HG02970 (cell line): ENCODE results near the gene GJD3.
"Not testable (repeated sequence)": the region's sequence is repeated elsewhere in the genome, so short reads cannot be mapped to it uniquely, and the experiment has no call there.

Source experiments
- ATAC-seq: cut with Tn5 transposase; IDR thresholded peaks from one replicate; pipeline ENCODE4 v1.9.1; 2021; ENCODE audit warnings: mild to moderate bottlenecking, moderate library complexity, moderate number of reproducible peaks; ENCODE audit not compliant: unreplicated experiment, low FRiP score

Gene GJD3

DNA sequence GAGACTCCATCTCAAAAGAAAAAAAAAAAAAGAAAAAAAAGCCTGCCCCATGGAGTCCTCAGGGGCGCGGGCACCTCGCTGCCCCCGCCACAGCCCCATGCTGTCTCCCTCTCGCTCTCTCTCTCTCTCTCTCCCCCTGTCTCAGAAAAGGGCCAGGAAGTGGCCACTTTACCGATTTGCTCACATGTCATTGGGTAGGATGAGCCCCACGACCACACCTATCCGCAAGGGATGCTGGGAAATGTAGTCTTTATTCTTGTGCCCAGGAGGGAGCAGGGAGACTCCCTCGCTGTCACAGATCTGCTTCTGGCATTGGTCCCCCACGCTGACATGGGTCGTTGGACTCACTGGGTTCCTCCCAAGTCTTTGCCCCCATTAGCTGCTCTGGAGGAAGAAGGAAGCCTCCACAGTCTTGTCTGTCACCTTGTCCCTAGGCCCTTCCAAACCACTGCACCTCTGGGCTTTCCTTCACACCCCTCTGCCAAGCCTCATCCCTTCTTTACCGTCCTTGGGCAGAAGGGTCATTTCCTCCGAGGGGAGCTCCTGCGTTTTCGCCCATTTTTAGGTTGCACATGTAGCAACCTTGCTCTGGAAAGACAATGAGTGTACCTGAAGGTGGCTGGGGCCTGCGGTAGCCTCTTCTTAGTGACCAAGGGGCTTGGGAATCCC lies 6.9 kb upstream of the GJD3 start:
- no peak for ATAC-seq

DNA sequence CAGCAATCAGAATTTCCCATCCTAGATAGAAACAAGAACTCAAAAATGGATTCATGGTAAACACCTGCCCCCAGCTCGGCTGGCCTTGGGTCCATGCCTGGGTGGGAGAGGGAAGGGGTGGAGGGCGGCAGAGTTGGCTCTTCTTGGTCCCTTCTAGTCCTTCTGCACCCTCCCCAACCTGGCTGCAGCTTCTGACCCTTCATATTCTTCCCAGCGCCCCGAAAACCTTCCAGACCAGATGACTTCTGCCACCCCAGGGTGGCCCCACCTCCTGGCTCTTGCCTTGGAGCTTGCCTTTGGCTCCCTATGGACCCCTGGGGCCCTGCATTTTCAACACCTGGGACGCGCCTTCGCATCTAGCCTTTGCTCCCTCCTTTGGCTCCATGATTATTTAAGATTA lies 5.4 kb upstream of the GJD3 start:
- ATAC-seq: no peak

DNA sequence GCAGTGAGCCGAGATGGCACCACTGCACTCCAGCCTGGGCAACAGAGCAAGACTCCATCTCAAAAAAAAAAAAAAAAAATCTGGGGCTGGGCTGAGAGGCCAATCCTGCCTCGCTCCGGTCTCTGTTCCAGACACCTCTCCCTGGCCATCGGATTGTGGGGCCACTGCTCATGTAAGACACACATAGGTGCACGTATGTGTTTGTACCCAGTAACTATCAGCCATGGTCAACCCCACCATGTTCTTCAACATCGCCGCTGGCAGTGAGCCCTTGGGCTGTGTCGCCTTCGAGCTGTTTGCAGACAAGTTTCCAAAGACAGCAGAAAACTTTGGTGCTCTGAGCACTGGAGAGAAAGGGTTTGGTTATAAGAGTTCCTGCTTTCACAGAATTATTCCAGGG lies 3.2 kb upstream of the GJD3 start:
- not testable (repeated sequence) for ATAC-seq

DNA sequence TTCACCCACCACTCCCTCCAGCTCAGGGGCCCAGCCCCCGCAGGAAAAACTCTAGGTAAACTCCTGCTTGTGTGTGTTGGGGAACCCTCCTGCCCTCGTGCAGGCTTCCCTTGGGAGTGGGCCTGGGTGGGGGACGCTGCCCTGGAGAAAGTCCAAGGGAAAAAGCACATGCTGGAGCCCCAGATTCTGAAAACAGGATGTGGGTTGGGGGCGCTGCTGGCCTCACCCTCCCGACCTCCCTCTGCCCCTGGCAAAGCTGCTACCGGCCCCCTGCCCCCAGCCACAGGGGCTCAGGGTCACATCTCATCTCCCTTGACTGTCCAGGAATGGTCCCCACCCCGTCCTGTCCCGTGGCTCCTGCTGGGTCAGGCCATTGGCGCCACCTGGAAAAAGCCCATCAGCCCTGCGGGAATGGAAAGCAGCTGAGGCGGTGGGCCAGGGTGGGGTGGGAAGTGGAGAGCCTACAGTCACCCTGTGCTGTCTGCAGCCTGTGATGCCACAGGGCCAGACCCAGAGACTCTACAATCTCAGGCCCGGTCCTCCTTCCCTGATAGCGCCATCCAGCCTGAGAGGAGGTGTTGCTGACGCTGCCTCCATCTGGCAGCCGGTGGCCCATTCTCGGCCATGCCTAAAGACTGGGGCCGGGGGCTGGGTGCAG lies 2.5 kb upstream of the GJD3 start:
- ATAC-seq: no peak

DNA sequence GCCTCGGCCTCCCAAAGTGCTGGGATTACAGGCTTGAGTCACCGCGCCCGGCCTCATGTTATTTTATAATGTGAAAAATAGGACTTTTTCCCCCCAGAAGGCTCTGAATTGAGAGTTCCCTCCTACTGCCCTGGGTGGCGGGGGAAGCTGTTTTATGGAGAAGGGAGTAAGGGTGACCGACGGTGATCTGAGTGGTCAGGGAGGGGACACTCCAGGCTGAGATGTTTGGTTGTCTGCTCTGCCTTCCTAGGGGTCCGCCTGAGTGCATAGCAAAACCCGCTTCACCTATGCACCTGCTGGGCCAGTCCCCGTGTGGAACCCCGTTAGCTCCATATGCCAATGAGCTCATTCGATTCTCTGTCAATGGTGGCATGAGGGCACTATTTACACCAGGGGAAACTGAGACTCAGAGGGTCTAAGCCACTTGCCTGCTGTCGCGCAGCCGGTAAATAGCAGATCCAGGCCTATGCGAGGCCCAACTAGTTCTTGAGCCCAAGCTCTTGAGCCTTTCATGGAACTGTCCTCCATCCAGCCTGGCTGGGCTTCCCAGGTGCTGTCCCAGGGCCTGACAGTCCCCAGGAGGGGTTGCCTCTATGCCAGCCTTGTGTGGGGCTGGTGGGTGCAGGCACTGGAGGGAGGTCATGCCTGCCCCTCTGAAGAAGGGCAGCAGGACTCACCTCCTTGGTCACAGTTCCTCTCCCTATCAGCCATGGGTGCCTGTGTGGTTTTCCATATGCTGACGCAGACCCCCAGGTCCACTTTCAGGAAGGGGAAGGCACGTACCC lies 1.7 kb upstream of the GJD3 start:
- no peak for ATAC-seq

DNA sequence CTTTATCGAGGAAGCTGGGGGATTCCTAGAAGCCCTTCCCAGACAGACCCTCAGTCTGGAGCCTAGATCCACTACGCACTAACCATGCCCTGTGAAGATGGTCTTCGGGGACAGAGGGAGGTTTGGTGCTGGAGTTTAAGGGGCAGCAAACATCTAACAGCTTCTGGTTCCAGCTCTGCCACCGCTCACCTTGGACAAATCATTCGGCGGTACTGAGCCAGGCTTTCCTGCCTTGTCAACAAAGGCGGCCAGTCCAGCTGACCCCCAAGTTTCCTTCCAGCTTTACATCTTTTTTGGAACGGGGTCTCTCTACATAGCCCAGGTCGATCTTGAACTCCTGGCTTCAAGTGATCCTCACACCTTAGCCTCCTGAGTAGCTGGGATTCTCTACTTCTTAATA lies 369 bp upstream of the GJD3 start:
- no peak for ATAC-seq

DNA sequence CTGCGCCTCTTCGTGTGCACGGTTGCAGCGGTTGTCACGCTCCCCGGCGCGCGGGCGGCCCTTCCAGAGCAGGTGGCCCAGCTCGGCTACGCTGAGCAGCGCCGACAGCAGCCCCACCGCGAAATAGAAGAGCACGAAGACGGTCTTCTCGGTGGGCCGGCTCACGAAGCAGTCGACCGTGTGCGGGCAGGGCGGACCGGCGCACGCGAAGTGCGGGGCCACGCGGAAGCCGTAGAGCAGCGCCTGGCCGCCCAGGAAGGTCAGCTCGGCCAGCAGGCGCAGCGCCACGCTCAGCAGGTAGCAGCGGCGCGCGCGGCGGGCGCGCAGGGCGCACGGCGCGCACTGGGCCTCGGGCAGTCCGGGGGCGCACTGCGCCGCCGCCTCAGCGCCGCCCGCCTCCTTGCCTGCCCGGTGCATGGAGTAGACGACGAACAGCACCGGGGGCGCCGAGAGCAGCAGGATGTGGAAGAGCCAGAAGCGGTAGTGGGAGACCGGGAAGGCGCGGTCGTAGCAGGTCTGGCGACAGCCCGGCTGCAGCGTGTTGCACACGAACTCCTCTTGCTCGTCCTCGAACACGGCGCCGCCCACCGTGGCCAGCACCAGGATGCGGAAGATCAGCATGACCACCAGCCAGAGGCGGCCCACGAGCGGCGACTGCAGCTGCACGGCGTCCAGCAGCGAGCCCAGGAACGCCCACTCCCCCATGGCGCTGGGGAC lies 1.3 kb downstream of the GJD3 start:
- peak; percentile 2 for ATAC-seq

DNA sequence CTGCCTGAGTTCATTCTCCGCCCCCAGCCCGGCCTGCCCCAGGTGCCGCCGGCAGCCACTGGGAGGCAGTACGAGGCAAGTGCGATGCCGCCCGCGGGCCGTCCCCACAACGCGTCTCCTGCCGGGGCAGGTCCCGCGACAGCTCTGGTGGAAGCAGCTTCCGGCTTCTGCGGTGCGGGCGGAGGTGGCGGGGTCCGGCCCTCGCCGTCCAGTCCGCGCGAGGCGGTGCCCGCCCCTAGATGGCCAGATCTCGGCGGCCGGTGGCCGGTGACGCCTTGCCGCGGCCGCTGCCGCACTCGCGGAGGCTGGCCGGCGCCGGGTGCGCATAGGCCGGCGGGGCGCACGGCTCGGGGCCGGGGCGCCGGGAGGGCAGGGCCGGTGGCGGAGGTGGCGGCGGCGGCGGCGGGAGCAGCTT lies 1.8 kb downstream of the GJD3 start:
- ATAC-seq: peak; percentile 53

DNA sequence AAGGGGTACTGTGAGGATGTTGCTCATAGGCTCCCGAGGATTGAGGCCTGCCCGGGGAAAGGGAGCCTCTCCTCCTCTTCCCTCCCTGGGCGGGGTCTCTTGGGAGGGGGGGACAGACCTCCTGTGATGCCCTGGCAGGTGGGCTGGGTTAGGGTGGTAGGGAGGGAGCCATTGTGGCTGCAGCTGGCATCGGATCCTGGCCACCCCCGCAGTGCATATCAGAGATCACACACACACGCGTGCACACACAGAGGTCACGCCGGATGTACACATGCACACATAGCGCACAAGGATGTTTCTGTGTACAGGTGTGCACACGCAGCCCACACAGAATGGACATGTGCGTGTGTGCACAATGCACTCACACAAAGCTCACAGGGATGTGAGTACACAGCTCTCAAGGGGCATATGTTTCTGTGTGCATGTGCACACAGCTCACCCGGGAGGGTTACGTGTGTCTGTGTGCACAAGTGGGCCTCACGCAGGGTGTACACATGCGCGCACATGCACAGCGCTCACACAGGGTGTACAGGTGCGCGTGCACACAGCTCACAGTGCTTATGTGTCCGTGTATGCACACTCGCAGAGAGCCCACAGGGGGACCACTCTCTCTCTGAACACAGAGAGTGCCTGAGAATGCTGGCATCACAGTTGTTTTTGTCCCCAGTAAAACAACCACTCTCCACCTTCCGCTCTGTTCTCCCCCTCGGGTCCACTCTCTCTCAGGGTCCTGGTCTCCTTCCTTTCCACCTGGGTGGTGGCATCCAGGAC lies 2.4 kb downstream of the GJD3 start:
- no peak for ATAC-seq

DNA sequence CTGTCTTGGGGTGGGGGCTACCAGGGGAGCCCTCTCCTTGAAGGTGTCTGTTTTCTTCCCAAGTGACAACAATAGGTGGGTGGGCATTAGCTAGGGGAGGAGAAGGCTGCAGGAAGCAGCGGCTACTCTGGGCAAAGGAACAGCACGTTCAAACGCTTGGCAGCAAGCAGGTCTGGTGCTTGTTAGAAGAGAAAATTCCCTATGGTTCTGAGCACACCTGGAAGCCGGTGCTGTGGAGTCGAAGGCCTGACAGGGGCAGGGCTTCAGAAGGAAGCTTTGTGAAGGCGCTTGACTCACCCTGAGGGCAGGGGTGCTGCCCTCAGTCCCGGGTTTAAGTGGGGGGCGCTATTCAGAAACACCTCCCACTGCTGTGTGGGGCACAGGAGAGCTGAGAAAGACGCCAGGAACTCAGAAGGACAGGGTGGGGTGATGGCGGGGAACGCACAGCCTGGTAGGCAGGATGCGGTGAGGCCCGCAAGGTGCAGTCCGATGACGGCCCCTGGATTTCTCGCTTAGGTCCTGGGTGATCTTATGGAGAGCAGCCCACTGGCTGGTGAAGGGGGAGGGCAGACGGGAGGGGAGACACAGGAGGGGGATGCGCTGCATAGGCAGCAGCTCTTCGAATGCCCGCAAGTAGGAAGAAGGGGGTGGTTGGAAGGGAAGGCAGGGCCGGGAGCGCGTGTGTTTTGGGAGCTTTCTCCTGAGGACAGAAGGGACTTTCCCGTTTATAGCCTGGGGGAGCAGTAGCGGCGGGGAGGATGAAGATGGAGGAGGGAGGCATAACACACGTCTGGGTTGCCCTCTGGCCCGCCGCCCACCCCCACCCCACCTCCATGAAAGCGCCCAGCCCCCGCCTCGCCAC lies 3.2 kb downstream of the GJD3 start:
- no peak for ATAC-seq

DNA sequence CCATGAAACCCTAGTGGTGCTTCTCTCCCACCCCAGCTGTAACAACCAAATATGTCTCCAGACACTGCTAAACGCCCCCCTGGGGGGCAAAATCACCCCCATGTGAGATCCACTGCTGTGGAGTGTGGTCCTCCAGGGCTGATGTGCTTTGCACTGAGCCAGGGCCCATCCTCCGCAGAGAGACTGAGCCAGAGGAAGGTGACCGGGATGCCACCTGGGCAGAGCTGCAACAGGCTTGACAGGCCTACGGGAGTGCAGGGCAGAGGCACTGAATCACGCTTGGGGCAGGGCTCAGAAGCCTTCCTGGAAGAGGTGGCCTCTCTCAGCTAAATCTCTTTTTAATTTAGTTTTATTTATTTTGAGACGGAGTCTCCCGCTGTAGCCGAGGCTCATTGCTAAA lies 4.4 kb downstream of the GJD3 start:
- ATAC-seq: no peak

DNA sequence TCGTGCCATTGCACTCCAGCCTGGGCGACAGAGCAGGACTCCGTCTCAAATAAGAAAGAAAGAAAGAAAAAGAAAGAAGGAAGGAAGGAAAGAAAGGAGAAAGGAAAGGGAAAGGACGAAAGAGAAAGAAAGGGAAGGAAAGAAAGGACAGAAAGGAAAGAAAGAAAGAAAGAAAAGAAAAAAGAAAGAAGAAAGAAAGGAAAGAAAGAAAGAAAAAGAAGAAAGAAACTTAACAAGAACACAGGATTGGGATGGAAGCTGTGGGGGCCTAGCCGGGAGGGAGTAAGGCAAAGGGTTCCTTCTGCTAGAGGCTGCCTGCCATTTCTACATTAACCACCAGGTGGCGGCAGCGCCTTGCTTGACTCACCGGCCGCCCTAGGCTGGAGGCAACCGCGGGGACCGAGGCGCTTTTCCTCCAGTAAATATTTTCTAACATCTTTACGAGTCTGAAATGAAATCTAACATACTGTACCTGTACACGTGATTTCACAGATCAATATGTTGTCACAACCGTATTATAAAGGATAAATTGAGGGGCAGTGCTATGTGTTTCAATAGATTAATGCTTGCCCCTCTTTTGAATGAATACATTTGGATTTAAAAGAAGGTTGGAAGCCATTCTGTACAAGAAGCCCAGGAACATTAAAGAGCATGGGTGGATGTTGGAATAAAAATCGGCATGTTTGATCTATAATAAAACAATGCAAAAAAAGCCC lies 6.1 kb downstream of the GJD3 start:
- no peak for ATAC-seq

DNA sequence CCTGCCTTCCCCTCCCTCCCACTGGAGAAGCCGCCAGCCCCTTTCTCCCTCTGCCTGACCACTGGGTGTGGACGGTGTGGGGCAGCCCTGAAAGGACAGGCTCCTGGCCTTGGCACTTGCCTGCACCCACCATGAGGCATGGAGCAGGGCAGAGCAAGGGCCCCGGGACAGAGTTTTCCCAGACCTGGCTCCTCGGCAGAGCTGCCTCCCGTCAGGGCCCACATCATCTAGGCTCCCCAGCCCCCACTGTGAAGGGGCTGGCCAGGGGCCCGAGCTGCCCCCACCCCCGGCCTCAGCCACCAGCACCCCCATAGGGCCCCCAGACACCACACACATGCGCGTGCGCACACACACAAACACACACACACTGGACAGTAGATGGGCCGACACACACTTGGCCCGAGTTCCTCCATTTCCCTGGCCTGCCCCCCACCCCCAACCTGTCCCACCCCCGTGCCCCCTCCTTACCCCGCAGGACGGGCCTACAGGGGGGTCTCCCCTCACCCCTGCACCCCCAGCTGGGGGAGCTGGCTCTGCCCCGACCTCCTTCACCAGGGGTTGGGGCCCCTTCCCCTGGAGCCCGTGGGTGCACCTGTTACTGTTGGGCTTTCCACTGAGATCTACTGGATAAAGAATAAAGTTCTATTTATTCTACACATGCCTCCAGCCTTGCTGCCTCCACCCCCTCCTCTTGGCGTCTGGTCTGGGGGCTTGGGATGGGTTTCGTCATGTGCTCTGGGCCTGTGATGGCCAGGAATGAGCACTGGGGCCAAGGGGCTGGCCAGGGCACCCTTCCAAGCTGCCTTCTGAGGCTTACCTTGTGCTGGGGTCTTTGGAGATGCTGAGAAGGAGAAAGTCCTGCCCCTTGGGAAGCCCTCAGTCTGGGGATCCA lies 7.3 kb downstream of the GJD3 start:
- ATAC-seq: no peak

DNA sequence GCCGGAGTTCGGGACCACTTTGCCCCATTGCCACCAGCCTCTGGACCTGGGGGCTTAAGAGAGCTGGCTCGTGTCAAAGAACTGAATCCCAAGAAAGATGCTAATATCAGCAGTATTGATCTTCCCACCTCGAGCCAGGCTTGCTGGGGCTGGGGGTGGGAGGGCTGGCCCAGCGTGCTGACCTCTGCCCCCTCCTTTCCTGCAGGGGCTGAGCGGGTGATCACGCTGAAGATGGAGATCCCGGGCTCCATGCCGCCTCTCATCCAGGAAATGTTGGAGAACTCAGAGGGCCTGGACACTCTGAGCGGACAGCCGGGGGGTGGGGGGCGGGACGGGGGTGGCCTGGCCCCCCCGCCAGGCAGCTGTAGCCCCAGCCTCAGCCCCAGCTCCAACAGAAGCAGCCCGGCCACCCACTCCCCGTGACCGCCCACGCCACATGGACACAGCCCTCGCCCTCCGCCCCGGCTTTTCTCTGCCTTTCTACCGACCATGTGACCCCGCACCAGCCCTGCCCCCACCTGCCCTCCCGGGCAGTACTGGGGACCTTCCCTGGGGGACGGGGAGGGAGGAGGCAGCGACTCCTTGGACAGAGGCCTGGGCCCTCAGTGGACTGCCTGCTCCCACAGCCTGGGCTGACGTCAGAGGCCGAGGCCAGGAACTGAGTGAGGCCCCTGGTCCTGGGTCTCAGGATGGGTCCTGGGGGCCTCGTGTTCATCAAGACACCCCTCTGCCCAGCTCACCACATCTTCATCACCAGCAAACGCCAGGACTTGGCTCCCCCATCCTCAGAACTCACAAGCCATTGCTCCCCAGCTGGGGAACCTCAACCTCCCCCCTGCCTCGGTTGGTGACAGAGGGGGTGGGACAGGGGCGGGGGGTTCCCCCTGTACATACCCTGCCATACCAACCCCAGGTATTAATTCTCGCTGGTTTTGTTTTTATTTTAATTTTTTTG lies 8.5 kb downstream of the GJD3 start:
- ATAC-seq: no peak

DNA sequence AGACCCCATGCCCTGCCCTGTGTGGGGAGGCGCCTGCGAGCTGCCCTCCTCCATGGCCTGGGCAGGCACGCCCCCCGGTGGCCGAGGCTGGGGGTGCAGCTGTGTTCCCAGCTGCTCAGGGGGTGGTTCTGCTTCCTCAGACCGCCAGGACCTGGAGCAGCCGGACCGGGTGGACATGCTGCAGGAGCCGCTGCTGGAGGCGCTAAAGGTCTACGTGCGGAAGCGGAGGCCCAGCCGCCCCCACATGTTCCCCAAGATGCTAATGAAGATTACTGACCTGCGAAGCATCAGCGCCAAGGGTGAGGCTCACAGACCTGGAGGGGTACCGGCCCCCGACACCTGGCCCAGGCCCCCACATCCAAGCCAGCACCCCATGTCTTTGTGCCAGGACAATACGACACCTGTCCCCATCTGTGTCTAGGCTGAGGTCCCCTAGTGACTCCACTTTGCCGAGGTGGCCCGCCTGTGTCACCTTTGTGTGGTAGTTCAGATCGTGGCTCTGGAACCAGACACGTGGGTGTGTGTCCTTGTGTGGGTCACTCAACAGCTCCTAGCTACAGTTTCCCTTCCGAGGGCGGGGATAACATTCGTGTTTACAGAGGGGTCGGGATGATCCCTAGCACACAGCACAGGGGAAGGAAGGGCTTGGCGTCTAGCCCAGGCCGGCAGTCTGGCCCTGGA lies 9.3 kb downstream of the GJD3 start:
- no peak for ATAC-seq
